Muscle of arm (tissue), 12 donors: Measurements from ENCODE around the gene CCDC15. TPM values are rescaled to one million over a fixed set of nuclear protein-coding genes. Genes with fewer than 3 reads are reported as not detected.

ENCODE experiments used
- DNase-seq: peaks from one replicate; pipeline ENCODE4 v3.0.0-alpha.2; 2013
- polyA plus RNA-seq, 12 donors: library from polyadenylated mRNA; unstranded; fragments of 120-200 nt; gene quantifications; one replicate each; pipeline ENCODE4 v1.2.1, GENCODE V29; 2013; ENCODE audit not compliant: insufficient read length in 12 of 12

The CCDC15 gene
- polyA plus RNA-seq, 12 donors = 2.4 to 5.3 (median 3.4) TPM; not detected in 2

DNA sequence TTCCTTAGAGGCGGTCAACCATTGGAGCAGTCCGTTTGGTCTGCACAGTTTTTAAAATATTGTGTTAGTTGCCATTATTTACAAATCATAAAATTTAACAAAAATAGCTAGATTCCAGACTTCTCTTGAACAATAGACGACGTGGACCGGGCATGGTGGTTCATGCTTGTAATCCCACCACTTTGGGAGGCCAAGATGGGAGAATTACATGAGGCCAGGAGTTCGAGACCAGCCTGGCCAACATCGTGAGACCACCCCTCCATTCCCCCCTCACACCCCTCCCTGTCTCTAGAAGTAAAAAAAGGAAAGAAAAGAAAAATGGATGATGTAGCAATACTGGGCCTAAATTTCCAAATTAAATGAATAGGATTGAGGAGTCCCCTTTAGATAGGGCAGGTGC, 110.1 kb downstream of the CCDC15 start:
- DNase-seq = no peak

DNA sequence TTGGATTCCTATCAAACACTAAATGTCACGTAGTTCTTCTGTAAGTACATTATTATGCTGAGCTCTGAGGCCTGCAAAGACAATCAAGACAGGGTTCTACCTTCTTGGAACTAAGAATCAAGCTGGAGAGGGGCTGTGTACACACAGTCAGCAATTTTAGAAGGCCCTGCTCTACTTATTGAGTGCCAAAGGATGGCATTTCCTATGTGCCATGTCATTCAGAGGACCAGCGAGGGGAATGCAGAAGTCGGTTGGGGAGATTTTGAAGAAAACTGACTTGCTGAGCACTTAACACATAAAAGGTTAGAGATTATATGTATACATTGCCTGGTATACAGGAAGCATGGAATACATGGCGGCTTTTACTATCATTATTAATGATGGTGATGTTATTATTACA, 114.4 kb downstream of the CCDC15 start:
- DNase-seq = no peak

DNA sequence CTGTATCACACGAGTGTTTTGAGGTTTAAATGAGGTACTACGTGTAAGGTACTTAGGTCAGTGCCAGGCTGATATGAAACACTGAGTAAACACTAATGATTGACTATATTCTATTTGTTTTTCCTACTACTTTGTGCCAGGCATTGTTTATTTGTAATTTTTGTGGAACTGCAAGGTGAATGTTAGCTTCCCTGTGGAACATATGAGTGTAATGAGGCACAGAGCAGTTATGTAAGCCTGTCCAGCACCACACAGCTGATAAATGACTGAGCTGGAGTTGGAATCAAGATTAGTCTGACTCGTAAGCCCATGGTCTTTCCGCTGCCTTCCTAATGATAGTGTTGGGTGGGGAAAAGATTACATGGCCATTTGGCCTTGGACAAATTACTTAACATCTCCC, 115.0 kb downstream of the CCDC15 start:
- no peak for DNase-seq

DNA sequence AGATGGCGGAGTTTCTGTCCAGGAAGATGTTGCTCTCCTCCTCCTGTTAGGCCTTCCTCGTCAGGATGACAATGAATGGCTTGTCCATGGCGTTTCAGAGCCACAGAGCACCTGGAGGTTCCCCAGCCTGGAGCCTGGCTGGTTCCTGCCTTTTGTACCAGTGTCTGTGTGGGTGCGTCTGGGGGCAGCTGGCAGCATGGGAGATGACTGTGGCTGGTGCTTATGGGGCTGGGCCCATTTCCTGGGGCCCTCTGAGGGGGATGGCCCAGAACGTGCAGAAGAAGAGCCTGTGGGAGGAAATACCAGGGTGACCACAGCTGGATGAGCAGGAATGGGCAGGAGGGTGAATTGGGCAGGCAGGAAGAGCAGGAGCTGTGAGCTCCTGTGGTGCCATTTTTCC, 115.8 kb downstream of the CCDC15 start:
- DNase-seq = no peak

DNA sequence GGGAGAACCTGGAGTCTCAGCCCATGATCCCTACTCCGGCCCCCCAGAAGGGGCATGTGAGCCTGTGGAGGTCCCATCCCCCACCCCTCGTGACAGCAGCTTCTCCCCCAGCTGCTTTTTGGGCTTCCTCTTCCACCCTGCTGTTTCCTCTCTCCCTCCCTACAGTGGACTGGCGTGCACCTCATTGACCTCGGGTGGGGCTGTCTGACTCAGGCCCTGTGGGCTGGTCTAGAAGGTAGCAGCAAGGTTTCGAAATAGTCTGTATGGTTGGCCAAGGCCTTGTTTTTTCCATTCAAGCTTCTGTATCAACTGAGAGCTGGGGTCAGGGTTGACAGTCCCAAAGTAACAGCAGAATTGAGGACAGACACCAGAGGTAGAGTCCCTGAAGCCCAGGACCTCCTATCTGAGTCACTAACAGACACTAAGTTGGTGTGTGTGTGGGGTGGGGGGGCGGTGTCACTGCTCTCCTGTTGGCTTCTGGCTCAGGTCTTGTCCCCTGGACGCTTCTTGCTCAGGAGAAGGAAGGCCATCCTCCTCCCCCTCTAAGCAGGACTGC, 116.8 kb downstream of the CCDC15 start:
- peak; percentile 35 for DNase-seq

DNA sequence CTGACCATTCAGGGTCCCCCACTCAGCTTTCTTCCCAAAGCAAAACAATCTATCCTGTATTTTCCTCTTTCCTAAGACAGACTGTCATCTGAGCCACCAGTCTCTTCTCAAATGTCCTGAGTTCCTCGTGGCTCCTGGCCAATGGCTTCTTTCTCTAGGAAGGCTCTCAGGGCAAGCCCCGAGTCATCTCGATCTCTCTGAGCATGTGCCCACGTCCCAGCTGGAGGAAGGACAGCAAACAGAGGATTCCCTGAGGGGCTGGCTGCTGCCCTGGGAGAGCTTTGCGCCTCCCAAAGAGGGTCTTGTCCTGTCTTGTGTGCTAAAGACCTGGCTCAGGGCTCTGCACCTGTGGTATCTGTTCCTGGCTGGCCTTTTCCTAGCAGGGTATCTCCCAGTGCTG, 117.4 kb downstream of the CCDC15 start:
- DNase-seq = no peak

DNA sequence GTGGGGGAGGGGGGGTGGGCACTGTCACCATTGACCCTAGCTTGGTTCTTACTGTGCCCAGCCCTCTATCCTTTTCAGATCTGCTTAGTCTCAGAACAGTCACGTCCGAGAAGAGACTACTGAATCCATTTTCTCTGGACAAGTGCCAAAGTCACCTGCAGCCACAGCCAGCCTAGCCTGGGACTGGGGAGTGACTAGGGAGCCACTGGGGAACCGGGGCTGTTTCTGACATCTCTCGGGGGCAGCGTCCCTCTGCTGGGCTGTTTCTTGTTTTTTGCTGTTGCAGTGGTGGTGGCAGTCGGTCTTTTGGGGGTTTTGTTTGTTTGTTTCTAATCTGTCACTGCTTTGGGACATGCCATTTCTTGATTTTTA, 117.8 kb downstream of the CCDC15 start:
- DNase-seq = no peak

DNA sequence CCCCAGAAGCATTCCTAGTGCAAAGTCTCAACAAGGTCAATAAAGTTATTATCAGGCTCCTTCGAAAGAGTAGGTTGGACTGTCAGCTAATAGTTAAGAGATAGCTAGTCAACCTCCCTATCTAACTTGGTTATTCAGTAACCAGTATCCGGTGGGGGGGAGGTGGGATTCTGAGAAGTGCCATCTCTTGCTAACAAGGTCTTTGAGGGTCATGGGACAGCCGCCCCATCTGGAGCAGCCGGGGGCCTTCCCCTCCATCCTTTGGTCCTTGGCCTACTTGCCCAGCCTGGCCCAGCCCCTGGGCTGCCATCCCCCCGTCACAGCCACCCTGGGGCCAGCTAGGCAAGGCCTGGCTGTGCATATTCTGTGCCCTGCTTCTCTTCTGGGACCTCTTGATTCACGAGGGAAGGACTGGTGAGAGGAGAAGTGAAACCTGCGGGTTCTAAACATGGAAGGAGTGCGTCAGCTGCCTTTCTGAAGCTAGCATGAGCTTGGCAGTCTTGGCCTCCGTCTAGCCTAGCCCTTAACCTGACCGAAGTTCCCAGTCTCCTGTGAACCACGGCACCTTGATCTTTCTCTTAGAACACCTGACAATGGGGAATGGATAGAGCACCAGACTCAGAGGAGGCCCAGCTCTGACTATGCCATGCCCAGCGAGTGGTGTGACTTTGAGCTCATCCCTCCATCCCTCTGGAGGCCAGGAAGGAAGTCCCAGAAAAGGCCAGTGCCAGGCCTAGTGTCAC, 118.4 kb downstream of the CCDC15 start:
- DNase-seq = no peak

DNA sequence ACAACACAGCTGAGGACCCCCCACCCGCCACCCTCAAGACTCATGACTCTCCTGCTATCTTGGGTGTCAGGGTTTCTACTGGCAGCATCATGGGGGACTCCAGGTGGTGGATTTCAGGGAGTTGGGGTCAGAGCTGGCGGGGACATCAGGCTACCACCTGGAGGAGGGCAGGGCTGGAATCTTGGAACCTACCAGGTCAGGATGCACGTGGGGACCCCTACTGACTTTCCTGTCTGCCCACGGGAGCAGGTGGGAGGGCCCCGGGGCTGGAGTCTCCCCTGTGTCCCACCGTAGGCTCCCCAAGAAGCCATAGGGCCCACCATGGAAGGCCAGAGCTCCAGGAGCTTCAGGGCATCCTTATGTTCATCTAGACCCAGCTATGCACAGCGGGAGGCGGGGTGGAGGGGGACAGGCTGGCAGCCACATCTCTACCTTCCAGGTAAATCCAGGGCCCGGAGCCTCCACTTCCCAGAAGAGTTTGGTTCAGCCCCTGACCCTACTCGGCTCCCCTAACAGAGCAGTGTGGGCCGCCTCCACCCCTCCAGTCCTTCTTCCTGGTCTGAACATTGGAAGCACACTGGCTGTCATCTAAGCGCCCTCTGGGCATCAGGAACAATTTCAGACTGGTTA, 119.1 kb downstream of the CCDC15 start:
- DNase-seq = no peak

DNA sequence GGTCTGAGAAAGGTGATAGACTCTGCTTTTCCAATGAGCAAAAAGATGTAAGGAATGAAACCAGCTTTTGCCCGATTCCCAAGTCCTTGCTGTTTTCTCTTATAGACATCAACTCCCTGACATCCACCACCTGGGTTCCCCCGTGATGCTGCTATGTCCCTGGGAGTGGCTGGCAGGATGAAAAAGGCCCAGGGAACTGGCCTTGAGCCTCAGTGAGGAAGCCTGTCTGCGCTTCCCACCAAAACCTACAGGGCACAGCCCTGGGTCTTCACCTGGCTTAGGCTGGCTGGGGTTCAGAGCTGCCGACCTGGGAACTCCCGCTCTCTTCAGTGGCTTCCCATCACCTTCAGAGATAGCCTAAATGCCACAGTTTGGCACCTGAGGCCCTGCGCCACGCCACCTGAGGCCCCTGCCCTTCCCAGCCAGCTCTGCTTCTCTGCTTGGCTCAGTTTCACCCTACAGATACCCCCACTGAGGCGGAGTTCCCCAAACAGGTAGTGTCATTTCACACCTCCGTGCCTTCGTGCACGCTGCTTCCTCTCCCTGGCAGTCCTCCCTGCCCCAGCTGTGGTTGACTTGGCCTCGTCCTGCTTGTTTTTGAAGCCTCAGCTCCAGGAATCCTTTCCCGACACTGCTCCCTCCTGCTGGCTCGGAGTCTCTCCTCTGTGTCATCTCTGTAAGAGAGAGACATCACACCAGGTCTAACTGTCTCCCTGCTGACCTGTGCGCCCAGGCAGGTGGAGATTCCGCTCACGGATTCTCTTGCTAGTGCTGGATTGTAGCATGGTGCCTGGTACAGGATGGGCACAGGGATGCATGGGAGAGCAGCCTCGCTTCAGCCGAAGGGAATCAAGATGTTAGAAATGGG, 119.8 kb downstream of the CCDC15 start:
- no peak for DNase-seq

DNA sequence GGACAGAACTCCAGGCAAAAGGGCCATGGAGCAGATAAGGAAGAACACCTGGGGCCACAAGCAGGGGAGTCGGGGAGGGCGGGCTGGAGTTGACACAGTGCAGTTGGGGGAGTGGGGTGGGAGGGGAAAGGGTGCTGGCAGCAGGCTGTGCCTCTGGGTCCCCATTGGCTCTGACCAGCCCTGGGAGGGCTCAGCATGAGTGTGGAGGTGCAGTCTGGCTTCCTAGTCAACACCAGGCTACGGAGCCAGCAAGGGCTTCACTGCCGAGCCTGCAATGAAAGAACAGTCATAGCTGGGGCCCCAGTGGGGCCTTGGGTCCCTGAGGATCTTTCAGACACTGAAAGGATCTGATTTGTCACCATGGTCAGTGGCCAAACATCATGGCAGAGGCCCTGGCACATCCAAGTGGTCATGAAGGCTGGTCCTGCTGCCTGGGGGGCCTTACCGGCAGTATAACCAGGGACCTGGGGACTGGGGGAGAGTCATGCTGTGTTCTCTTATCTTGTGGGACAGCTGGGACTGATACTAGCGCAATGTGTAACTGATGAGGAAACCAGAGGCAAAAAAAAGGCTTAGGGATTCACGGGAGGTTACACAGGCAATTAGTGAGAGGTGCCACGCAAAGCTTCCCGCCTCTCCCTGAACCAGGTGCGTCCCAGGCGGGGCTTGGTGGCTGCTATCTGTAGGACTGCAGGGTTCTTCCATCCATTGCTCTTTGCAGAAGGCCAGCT, 120.7 kb downstream of the CCDC15 start:
- DNase-seq = no peak

DNA sequence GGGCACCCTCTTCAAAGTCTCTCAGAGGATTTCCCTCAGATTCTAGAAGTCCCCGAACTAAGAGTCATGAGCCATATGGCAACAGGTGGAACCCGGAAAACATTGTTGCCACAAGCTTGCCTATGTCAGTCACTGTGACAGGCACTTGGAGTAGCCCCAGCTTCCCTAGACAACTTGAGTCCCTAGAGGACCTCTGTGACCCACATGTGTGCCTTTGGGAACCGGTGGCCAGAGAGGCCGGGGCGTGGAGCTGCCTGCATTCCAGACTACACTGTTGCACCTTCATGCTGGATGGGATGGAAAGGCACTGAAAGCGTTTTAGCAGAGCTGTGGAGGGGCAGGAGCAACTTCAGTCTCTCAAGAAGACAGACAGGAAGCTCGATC, 121.2 kb downstream of the CCDC15 start:
- no peak for DNase-seq

DNA sequence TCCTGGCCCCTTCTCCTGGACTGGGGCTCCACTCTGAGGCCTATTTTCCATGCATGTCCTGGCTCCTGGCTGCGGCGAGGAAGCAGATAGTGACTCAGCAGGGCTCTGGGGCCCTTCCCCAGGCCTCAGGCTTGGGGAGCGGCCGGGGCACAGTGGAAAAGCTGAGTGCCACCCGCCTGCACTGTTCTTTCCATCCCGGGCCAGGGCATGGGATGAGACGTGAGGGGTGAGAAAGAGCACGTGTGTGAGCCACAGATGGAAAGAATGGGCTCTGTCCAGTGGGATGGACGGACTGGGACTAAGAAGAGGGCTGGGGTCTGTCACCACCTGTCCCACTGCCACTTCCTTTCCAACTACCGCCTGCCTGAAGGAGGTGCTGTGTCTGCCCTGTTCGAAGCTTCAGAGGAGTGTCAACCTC, 121.9 kb downstream of the CCDC15 start:
- DNase-seq = no peak

DNA sequence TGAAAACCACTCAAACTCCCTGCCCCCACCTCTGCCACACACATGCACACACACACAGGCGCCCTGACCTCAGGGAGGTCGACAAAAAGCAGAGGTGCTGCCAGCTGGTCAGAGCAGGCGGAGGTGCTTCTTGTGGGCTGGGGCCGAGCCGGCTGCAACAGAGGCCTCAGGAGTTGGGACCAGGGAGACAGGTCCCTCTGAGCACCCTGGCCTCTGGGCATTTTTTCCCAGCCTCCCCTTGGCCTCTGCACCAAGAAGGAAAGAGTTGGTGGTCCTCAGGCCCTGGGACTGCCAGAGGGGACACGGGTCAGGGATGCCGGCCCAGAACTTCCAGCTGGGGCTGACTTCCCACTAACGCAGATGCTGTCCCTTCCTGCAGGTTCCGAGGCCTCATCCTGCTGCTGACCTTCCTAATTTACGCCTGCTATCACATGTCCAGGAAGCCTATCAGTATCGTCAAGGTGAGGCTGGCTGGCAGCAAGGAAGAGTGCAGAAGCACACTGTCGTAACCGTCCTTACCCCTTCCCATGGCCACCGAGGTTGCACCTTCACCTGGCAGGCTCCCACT, 122.5 kb downstream of the CCDC15 start:
- DNase-seq = no peak

DNA sequence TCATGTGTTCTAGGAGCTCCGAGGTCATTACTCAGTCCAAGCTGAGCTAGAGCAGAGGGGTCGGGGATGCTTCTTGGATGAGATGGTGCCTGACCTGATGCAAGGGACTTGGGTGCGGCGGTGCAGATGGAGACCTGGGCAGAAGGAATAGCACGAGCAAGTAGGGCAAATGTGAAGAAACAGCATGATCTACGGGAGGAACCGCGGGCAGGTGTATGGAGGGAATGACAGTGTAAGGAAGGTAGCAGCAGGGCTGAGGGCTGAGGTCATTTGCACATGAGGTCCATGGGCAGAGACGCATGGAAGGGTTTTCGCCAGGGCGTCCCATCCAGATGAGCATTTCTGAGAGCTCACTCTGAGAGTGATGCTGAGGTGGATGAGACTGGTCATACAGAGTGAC, 124.0 kb downstream of the CCDC15 start:
- DNase-seq = no peak

DNA sequence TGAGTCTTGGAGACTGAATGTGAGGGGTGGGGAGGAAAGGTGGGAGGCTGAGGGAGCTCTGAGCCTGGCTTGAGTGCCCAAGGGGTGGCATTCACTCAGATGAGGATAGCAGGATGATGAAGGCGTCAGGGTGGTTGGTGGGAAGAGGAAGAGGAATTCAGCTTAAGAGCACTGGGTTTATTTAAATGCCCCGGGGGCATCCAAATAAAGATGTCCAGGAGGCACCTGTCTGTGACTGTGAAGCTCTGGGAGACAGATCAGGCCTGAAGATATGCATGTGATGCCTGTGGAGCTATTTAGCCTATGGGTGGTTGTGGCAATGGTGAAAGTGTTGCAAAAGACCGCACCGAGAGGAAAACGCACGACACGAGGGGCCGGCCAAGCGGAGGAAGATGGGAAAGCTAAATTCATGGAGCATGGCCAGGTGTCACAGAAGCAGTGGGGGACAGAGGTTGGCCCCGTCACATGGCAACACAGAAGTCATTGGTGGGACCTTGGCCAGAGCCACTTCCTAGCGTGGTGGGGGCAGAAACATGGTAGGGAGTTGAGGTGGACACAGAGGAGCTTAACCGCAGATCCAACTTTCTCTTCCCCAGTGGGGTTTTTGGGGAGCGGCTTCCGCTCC, 124.6 kb downstream of the CCDC15 start:
- no peak for DNase-seq

DNA sequence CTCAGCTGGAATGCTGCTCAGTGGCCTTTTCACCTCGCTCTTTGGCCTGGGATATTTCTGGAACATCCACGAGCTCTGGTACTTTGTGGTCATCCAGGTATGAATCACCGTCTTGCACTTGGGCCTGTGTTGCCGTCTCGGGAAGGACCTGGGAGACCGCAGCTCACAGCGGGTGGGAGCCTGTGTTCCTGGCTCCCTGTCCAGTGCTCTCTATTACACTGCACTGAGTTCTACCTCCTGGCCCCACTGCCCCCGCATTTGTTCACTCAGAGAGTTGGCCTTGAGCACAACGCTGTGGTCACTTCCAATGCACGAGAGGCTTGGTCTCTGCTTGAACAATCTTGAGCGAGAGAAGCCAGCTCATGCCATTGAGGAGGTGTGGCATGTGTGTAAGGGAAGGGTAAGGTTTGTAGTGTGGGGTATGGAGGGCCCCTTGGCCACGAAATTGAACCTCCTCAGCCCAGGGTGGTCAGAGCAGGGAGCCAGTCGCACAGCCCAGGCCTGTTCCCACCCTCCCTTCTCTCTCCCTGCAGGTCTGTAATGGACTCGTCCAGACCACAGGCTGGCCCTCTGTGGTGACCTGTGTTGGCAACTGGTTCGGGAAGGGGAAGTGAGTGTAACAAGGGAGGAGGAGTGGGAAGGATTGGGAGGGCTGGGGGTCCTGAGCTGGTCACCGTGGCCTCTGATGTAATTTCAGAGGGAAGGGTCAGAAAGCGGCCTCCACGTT, 125.3 kb downstream of the CCDC15 start:
- no peak for DNase-seq

DNA sequence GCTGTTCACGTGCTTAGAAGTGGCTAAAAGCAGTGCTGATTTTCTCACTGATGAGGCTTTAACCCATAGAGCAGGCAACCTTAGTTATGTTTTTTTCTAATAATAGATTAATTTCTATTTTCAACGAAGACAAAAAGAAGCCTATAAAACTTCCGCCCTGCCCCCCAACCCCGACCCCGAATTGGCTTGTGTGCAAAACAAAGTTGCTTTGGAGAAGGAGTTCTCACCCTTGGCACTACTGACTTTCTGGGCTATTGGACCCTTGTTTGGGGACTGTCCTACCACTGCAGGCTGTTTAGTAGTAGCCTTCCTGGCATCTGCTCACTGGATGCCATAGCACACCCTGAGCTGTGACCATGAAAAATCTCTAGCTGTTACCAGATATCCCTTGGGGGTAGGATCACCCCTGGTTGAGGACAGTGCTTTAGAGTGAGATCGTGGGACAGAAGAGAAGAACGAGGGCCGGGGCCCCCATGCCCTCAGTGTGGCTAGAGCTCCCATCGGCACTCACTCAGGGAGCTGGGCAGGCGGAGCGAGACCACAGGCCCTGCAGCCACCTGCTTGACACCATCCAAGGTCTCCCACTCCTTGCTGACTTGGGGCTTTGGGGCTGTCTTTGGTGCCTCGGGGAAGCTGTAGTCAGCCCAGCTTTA, 126.0 kb downstream of the CCDC15 start:
- no peak for DNase-seq

DNA sequence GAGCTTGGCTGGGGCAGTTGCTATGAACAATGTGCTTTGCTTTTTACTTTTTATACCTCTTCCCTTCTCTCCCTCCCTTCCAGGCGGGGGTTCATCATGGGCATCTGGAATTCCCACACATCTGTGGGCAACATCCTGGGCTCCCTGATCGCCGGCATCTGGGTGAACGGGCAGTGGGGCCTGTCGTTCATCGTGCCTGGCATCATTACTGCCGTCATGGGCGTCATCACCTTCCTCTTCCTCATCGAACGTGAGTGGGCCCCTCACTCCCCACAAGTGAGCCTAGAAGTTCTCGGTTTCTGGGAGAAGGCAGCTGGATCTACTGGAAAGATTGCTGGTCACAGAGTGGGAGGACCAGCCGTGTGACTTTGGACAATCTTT, 126.5 kb downstream of the CCDC15 start:
- DNase-seq = no peak
